ENCODE data around the gene IGF1R.

The IGF1R gene

GRCh38 chr15:98909968-98910885 is 261.9 kb downstream of the IGF1R start:
- DNase-seq (ENCODE audit: low read depth in 2 of 2) = no peak

- no peak for DNase-seq (ENCODE audit: low read depth in 2 of 2)
These were observed 266.3 kb downstream of the IGF1R start for GRCh38 chr15:98914626-98915025.

GRCh38 chr15:98916826-98917225 is 268.5 kb downstream of the IGF1R start:
- no peak for DNase-seq (ENCODE audit: low read depth in 2 of 2)

GRCh38 chr15:98917417-98917816 is 269.1 kb downstream of the IGF1R start:
- no peak for DNase-seq (ENCODE audit: low read depth in 2 of 2)

GRCh38 chr15:98920091-98920880 is 271.9 kb downstream of the IGF1R start:
- DNase-seq (ENCODE audit: low read depth in 2 of 2) = no peak

- DNase-seq (ENCODE audit: low read depth in 2 of 2) = no peak
These were observed 274.8 kb downstream of the IGF1R start for GRCh38 chr15:98923171-98923570.

GRCh38 chr15:98923579-98923978 is 275.2 kb downstream of the IGF1R start:
- DNase-seq (ENCODE audit: low read depth in 2 of 2) = no peak

- no peak for DNase-seq (ENCODE audit: low read depth in 2 of 2)
These were observed 276.2 kb downstream of the IGF1R start for GRCh38 chr15:98924401-98925049.

- no peak for DNase-seq (ENCODE audit: low read depth in 2 of 2)
These were observed 277.9 kb downstream of the IGF1R start for GRCh38 chr15:98926236-98926635.

- DNase-seq (ENCODE audit: low read depth in 2 of 2) = no peak
These were observed 278.7 kb downstream of the IGF1R start for GRCh38 chr15:98927022-98927421.

GRCh38 chr15:98927996-98928395 is 279.7 kb downstream of the IGF1R start:
- DNase-seq (ENCODE audit: low read depth in 2 of 2) = no peak

- DNase-seq (ENCODE audit: low read depth in 2 of 2) = no peak
These were observed 282.2 kb downstream of the IGF1R start for GRCh38 chr15:98930576-98930975.

GRCh38 chr15:98931004-98931403 is 282.7 kb downstream of the IGF1R start:
- DNase-seq (ENCODE audit: low read depth in 2 of 2) = no peak

- DNase-seq (ENCODE audit: low read depth in 2 of 2) = no peak
These were observed 285.1 kb downstream of the IGF1R start for GRCh38 chr15:98933406-98933805.

- no peak for DNase-seq (ENCODE audit: low read depth in 2 of 2)
These were observed 287.4 kb downstream of the IGF1R start for GRCh38 chr15:98935736-98936135.

GRCh38 chr15:98937413-98938104 is 289.2 kb downstream of the IGF1R start:
- DNase-seq (ENCODE audit: low read depth in 2 of 2) = no peak

- DNase-seq (ENCODE audit: low read depth in 2 of 2) = no peak
These were observed 289.7 kb downstream of the IGF1R start for GRCh38 chr15:98938105-98938417.

GRCh38 chr15:98938799-98939198 is 290.5 kb downstream of the IGF1R start:
- no peak for DNase-seq (ENCODE audit: low read depth in 2 of 2)

- no peak for DNase-seq (ENCODE audit: low read depth in 2 of 2)
These were observed 291.2 kb downstream of the IGF1R start for GRCh38 chr15:98939311-98940080.

GRCh38 chr15:98941595-98942255 is 293.4 kb downstream of the IGF1R start:
- no peak for DNase-seq (ENCODE audit: low read depth in 2 of 2)

- DNase-seq (ENCODE audit: low read depth in 2 of 2) = no peak
These were observed 294.1 kb downstream of the IGF1R start for GRCh38 chr15:98942431-98942830.

Measured in stimulated activated CD4-positive, alpha-beta T cell treated with anti-CD3 and anti-CD28 coated beads, Interleukin-12 subunit alpha, Interleukin-12 subunit beta, amount 100 ng/mL, for 24 hours (primary cell).